ENCODE results near the gene SCFD2.

SCFD2 gene

GRCh38 chr4:52824270-52824602, 541.6 kb downstream of the SCFD2 start:
- DNase-seq (ENCODE audit: low spot score): no peak

GRCh38 chr4:52823702-52824092, 542.2 kb downstream of the SCFD2 start:
- no peak for DNase-seq (ENCODE audit: low spot score)
